GM18517 (cell line): ENCODE data around the gene KRTAP2-3.
"Not testable (repeated sequence)": the region's sequence is repeated elsewhere in the genome, so short reads cannot be mapped to it uniquely, and the experiment has no call there.

Experiments used
- ATAC-seq: cut with Tn5 transposase; IDR thresholded peaks from one replicate; pipeline ENCODE4 v1.9.1; 2021; ENCODE audit warnings: mild to moderate bottlenecking, moderate library complexity; ENCODE audit not compliant: unreplicated experiment

The KRTAP2-3 gene

GRCh38 chr17:41069031-41069430, 9.1 kb upstream of the KRTAP2-3 start:
- no peak for ATAC-seq

DNA sequence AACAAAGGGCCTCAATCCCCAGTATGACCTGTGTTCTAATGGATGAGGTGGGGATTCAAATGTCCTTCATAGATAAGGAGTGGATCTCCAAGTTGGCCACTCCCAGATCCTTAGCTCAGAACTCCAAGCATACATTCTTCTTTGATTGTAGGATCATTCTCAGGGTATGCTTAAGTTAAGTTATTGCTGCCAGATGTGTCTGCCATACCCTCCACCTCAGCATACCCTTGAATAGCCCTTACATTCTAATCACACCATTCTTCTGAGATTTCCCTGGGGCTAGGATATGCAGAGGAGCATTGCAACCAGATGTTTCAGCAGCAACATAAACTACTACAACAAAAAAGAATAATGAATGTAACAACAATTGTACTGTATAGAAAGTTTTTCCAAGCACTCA, 7.4 kb upstream of the KRTAP2-3 start:
- no peak for ATAC-seq

DNA sequence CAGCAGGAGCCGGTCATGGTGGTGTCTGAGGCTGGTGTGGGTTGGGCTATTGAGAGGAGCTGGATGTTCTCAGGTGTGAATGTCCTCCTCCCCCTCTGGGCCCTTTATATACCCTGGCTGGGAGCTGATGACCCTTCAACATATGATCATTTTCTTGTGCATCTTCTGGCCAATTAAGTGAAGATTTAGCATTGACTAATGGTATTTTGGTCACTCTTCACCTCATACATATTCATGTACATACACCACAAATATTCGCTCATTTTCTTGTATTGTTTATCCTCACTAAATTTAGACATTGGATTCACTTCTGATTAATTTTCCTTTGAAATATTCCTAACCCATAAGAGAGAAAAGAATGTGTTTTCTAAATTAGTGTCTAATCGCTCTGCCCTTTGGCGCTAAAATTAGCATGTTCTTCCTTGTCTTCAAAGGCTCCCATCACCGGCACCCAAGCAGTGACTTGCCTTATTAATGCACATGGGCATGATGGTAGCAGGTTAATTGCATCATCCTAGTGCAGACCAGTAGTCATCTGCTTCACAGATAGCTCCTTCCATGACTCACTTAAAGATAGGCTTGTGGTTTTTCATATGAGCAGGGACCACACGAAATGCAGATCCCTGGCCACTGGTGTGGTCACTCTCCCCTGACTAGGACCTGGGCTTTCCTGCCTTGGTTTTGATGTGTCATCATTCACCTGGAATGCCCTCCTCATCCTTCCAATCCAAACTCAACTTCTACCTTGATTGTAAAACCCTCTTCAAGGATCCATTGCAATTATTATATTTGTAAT, 6.1 kb upstream of the KRTAP2-3 start, which contains the start of gene KRTAP2-4:
Gene KRTAP2-4 (minus strand): TSS at position 51 of the 796 bp plus-strand sequence. CDS start 34 bp downstream, at position 17.
- no peak for ATAC-seq

GRCh38 chr17:41065016-41065689, 5.2 kb upstream of the KRTAP2-3 start:
- not testable (repeated sequence) for ATAC-seq

- no peak for ATAC-seq
Measured at GRCh38 chr17:41064301-41064700, 4.4 kb upstream of the KRTAP2-3 start.

DNA sequence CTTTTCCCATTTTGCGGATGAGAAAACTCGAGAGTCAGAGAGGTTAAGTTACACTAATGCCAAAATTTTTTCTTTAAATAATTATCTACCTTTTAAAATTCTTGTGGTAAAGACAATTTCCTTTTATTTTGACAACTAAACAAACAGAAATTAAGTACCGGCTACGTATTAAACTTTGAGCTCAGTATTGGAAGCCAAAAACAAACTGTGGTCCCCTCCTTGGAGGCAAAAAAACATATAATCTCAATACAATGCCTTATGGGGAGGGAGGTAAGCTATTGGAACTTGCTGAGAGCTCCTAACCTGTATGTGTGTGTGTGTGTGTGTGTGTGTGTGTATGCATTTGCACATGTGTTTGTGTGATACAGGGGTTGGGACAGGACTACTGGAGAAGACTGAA, 3.5 kb upstream of the KRTAP2-3 start:
- no peak for ATAC-seq

DNA sequence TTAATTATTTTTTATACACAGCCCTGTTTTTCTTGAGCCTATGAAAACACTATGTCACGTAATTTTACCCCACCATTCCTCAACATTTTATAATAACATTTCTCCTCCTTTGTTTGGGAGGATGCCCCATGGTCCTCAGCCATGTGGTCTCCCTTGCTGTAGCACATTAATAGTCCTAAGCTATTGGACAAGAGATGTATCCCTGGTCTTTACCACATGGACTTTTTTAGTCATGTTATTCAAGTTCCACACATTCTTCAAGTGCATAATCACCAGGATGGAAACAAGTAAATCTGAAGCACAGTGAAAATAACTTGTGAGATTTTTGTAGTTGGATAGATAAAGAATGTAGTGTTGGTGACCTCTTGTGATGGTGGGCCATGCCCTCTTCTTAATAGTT, 2.0 kb upstream of the KRTAP2-3 start:
- no peak for ATAC-seq

- ATAC-seq: not testable (repeated sequence)
Measured at GRCh38 chr17:41059276-41060051, 450 bp downstream of the KRTAP2-3 start.

DNA sequence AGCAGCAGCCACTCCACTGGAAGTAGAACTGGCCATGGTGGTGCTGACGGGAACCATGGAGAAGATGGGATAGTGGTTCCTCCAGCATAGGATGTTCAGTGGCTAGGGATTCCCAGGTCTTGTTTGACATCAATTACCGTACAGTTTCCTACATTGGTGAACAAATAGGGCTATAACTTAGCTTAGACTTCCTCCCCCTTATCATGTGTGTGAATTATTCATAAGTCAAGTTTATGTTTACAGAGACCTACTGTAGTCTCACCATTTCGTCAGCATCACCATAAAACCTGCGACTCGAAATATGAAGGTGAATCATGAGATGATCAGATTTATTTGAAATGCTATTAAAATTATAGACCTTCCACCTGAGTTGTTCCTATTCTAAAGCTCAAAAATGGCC, 1.2 kb downstream of the KRTAP2-3 start:
- ATAC-seq: no peak

DNA sequence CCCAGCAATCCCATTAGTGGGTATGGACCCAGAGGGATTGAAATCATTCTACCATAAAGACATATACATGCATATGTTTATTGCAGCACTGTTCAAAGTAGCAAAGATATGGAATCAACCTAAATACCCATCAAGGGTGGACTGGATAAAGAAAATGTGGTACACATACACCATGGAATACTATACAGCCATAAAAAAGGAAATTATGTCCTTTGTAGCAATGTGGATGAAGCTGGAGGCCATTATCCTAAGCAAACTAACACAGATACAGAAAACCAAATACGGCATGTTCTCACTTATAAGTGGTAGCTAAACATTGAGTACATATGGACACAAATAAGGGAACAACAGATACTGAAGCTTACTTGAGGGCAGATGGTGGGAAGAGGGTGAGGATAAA, 2.4 kb downstream of the KRTAP2-3 start:
- no peak for ATAC-seq

DNA sequence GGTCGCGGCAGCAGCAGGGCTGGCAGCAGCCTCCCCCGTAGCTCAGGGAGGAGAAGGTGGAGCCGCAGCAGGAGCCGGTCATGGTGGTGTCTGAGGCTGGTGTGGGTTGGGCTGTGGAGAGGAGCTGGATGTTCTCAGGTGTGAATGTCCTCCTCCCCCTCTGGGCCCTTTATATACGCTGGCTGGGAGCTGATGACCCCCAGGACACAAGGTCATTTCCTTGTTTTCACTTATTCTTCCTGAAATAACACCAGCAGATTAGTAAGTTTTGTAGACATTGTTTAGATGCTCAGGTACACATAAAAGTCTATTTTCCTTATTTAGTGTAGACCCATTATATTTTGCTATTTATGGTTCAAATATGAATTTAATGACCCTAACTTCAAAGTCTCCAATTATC, 4.8 kb downstream of the KRTAP2-3 start, which contains the start of gene KRTAP2-2:
Gene KRTAP2-2 (minus strand): TSS at position 101 of the 400 bp plus-strand sequence. CDS start 19 bp downstream, at position 82.
- not testable (repeated sequence) for ATAC-seq

DNA sequence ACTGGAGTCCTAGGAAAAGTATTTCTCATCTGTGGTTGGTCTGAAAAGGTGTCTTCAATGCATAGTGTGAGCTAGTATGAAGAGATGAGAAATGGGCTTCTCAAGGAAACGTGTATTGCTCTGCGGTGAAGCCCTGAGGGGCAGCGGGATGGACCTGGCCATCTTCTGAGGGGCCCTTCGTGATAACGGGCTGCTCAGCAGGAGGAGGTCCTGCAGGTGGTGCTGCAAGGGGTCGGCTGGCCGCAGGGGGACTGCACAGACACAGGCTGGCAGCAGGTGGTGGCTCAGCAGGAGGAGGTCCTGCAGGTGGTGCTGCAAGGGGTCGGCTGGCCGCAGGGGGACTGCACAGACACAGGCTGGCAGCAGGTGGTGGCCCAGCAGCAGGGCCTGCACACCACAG, 5.4 kb downstream of the KRTAP2-3 start:
- ATAC-seq: not testable (repeated sequence)

GRCh38 chr17:41054025-41054424, 5.9 kb downstream of the KRTAP2-3 start:
- no peak for ATAC-seq

DNA sequence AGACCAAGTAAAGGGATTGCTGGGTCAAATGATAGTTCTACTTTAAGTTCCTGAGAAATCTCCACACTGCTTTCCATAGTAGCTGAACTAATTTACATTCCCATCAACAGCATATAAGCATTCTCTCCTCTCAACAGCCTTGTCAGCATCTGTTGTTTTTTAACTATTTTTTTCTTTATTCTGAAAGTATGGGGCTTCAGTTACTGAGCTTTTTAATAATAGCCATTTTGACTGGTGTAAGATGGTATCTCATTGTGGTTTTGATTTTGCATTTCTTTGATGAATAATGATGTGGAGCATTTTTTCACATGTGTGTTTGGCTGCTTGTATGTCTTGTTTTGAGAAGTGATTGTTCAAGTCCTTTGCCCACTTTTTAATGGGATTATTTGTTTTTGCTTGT, 7.3 kb downstream of the KRTAP2-3 start:
- no peak for ATAC-seq

GRCh38 chr17:41049110-41049509, 10.8 kb downstream of the KRTAP2-3 start:
- ATAC-seq: no peak

GRCh38 chr17:41048441-41048840, 11.5 kb downstream of the KRTAP2-3 start:
- no peak for ATAC-seq

DNA sequence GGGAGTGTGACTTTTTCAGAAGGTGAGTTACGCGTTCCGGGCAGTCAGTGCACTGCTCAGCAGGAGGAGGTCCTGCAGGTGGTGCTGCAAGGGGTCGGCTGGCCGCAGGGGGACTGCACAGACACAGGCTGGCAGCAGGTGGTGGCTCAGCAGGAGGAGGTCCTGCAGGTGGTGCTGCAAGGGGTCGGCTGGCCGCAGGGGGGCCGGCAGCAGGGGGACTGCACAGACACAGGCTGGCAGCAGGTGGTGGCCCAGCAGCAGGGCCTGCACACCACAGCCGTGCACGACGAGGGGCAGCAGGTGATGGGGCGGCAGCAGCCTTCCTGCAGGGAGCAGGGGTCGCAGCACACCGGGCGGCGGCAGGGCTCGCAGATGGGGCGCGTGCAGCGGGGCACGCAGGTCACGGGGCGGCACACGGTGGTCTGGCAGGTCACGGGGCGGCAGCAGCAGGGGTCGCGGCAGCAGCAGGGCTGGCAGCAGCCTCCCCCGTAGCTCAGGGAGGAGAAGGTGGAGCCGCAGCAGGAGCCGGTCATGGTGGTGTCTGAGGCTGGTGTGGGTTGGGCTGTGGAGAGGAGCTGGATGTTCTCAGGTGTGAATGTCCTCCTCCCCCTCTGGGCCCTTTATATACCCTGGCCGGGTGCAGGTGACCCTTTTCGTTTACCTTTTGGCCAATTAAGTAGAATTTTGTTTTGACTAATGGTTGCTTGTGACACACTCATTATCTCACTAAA, 13.0 kb downstream of the KRTAP2-3 start, which contains the start of gene KRTAP2-1:
Gene KRTAP2-1 (minus strand): TSS at position 582 of the 731 bp plus-strand sequence. CDS start 49 bp downstream, at position 533.
- ATAC-seq: not testable (repeated sequence)

- ATAC-seq: no peak
Measured at GRCh38 chr17:41042953-41043352, 17.0 kb downstream of the KRTAP2-3 start.

GRCh38 chr17:41040783-41041571, 18.9 kb downstream of the KRTAP2-3 start, which contains the start of gene KRTAP1-1:
KRTAP1-1 (minus strand) TSS chr17:41041450; CDS start chr17:41041397, 53 bp downstream.
- not testable (repeated sequence) for ATAC-seq
